CD4-positive, alpha-beta memory T cell (primary cell): Measurements from ENCODE around the gene SLC45A3. TPM values are rescaled to one million over a fixed set of nuclear protein-coding genes. Genes with fewer than 3 reads are reported as not detected.

Experiments used
- CTCF ChIA-PET: fragments of 350-600 bp; sonication (Branson Sonifier 250); formaldehyde crosslinking; loops from one replicate; lab custom pipeline; 2021; ENCODE audit warnings: inconsistent platforms; ENCODE audit not compliant: partially characterized antibody; lab: Charles Lee
- POLR2A ChIA-PET: fragments of 350-600 bp; sonication (Branson Sonifier 250); formaldehyde crosslinking; loops from one replicate; lab custom pipeline; 2021; ENCODE audit not compliant: partially characterized antibody; lab: Charles Lee
- DNase-seq, 5 donors: peaks; one replicate each; pipeline versions ENCODE4 v3.0.0 to v3.0.0-alpha.2; 2020 to 2022; ENCODE audit warnings: mixed read lengths in 1 of 5
- H3K27ac ChIP-seq: one replicate; pipeline ENCODE4 v1.7.0; 2013; ENCODE audit warnings: low read depth, low read length
- H3K27me3 ChIP-seq: 2 replicates; pipeline ENCODE4 v1.7.0; 2013; ENCODE audit warnings: mild to moderate bottlenecking, low read length, moderate library complexity; ENCODE audit not compliant: insufficient read depth
- H3K36me3 ChIP-seq: 2 replicates; pipeline ENCODE4 v1.7.0; 2013; ENCODE audit warnings: mild to moderate bottlenecking, low read length, moderate library complexity; ENCODE audit not compliant: insufficient read depth
- H3K4me1 ChIP-seq: 2 replicates; pipeline ENCODE4 v1.7.0; 2013; ENCODE audit warnings: mild to moderate bottlenecking, low read length, moderate library complexity; ENCODE audit not compliant: insufficient read depth
- H3K4me3 ChIP-seq, 2 donors: one replicate each; pipeline ENCODE4 v1.7.0; 2013; ENCODE audit warnings: low read length in 2 of 2, mild to moderate bottlenecking in 1 of 2
- H3K9me3 ChIP-seq, 2 donors: one replicate each; pipeline ENCODE4 v1.7.0; 2013; ENCODE audit warnings: low read length in 2 of 2, control low read depth in 1 of 2; ENCODE audit not compliant: control insufficient read depth in 1 of 2
- H3K27ac Mint-ChIP-seq, 7 donors: one replicate each; pipeline ENCODE4 v1.8.0; 2020 to 2021; ENCODE audit warnings: mixed read lengths in 7 of 7, mild to moderate bottlenecking in 6 of 7, inconsistent platforms in 3 of 7, moderate library complexity in 3 of 7
- H3K27me3 Mint-ChIP-seq, 2 donors: one replicate each; pipeline ENCODE4 v1.8.0; 2020 to 2021; ENCODE audit warnings: mixed read lengths in 2 of 2
- H3K36me3 Mint-ChIP-seq, 2 donors: one replicate each; pipeline ENCODE4 v1.8.0; 2020 to 2021; ENCODE audit warnings: mixed read lengths in 2 of 2, inconsistent platforms in 1 of 2, mild to moderate bottlenecking in 1 of 2
- H3K4me1 Mint-ChIP-seq, 4 donors: one replicate each; pipeline ENCODE4 v1.8.0; 2020 to 2021; ENCODE audit warnings: mixed read lengths in 4 of 4, mild to moderate bottlenecking in 1 of 4
- H3K4me3 Mint-ChIP-seq, 8 donors: one replicate each; pipeline ENCODE4 v1.8.0; 2020 to 2021; ENCODE audit warnings: mixed read lengths in 8 of 8, mild to moderate bottlenecking in 7 of 8, moderate library complexity in 6 of 8, inconsistent platforms in 3 of 8
- H3K9me3 Mint-ChIP-seq, 8 donors: one replicate each; pipeline ENCODE4 v1.8.0; 2020 to 2021; ENCODE audit warnings: mixed read lengths in 8 of 8, mild to moderate bottlenecking in 5 of 8, inconsistent platforms in 3 of 8, moderate library complexity in 1 of 8
- intact Hi-C: fragments of 100-400 bp; cut with micrococcal nuclease; formaldehyde crosslinking; loops from one replicate; pipeline ENCODE4 v1.15.1; 2023
- polyA plus RNA-seq, 2 donors: library from polyadenylated mRNA; unstranded; fragments of 300-500 nt; fragmentation: Illumina TruSeq; gene quantifications; one replicate each; pipeline ENCODE4 v1.2.3, GENCODE V29; 2021
- total RNA-seq, 2 experiments: library from RNA; stranded (reverse); gene quantifications; one replicate each; pipeline ENCODE4 v1.2.3, GENCODE V29; 2021

Gene SLC45A3
- total and polyA plus RNA-seq, 4 experiments from 2014 or later, result 0.09 to 0.19 TPM; not detected in 2

- Histone ChIP-seq H3K4me3 (no peak overlapping the region), H3K4me1 (peaks cover 34% of the 10 kb centered on the region), H3K36me3 (peaks cover 37% of the 10 kb centered on the region), H3K9me3 (no peaks in the 10 kb centered on the region), H3K27me3 (no peaks in the 10 kb centered on the region), H3K27ac (no peak overlapping the region)
- Mint-ChIP-seq H3K4me3 (no peak overlapping the region), H3K27me3 (no peaks in the 10 kb centered on the region), H3K4me1 (peaks cover 36 to 45% (median 40%) of the 10 kb centered on the region in 4 donors), H3K27ac (no peak overlapping the region), H3K9me3 (no peaks in the 10 kb centered on the region), H3K36me3 (peaks cover 36 to 71% of the 10 kb centered on the region in 2 donors)
- ChIA-PET POLR2A (interaction anchor here (1.6 to 2.1 kb wide), 2 partner anchors 18 to 20 kb away, joined by 4 to 6 read pairs; partner anchors contain the start of gene ELK4), CTCF (interaction anchor here (2.7 kb wide), 1 partner anchor 21 kb away, joined by 12 read pairs; no protein-coding TSS in a partner anchor)
- no peak for DNase-seq
- intact Hi-C loops, result no loop called here
Measured at GRCh38 chr1:205612556-205612955, 67.8 kb downstream of the SLC45A3 start.

DNA sequence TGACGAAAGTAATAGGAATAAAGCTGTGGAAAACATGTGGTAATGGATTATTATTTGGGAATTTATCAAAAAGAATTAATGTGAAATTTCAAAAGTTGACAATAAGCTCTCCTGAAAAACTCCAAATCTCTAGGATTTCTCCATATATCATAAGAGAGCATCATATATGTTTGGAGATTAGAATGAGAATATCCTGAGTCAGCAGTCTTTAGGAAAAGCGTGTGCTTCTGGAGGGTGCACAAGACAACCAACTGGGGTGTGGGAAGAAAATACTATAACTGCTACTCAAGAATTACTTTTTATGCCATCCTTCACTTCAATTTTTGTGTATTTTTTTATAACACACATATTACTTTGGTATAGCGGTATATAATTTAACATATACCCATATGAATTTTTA is 68.2 kb downstream of the SLC45A3 start:
- peaks cover 34 to 71% of the 10 kb centered on the region in 2 donors for H3K36me3 Mint-ChIP-seq
- H3K27me3 Mint-ChIP-seq, result no peaks in the 10 kb centered on the region
- POLR2A ChIA-PET, result interaction anchor here (1.6 to 2.1 kb wide), 2 partner anchors 19 to 20 kb away, joined by 4 to 6 read pairs; partner anchors contain the start of gene ELK4
- CTCF ChIA-PET, result interaction anchor here (1.3 to 2.7 kb wide), 2 partner anchors 20 to 46 kb away, joined by 3 to 12 read pairs; no protein-coding TSS in a partner anchor
- H3K4me3 Mint-ChIP-seq, result peak overlapping the region in 1 of 8 donors; percentile 5
- intact Hi-C loops, result no loop called here
- peak overlapping the region in 1 of 7 donors; percentile 53 for H3K27ac Mint-ChIP-seq
- H3K27ac ChIP-seq, result no peak overlapping the region
- H3K4me1 Mint-ChIP-seq, result peaks cover 36 to 45% (median 40%) of the 10 kb centered on the region in 4 donors
- H3K4me3 ChIP-seq, result no peak overlapping the region
- peaks cover 34% of the 10 kb centered on the region for H3K4me1 ChIP-seq
- DNase-seq, result no peak
- H3K9me3 ChIP-seq, result no peaks in the 10 kb centered on the region
- no peaks in the 10 kb centered on the region for H3K9me3 Mint-ChIP-seq
- no peaks in the 10 kb centered on the region for H3K27me3 ChIP-seq
- H3K36me3 ChIP-seq, result peaks cover 33% of the 10 kb centered on the region

DNA sequence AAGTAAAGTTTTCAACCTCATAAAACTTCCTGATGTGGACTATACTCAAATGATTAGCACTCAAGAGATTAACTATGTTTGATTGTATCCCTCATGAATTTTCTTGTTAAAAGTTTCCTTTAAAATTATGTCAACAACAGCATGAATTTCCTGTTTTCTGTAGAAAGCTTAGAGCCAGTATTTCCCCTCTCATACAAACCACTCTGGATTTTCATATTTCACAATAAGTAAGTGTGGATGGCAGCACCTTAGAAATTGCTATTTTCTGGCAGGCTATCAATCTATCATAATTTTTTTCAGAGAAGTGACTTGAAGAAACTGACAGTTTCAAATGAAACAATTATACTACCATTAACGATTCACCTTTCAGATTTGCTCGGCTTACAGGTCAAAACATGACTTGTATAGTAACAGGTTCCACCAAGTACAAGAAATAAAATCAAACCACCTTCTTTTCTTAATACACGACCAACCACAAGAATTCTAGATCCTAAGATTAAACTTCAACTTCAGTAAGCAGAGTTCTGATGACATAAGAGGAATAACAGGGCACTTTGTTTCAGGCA is 69.3 kb downstream of the SLC45A3 start:
- Histone ChIP-seq H3K27me3 (no peaks in the 10 kb centered on the region), H3K4me3 (no peak overlapping the region), H3K4me1 (peaks cover 34% of the 10 kb centered on the region), H3K9me3 (no peaks in the 10 kb centered on the region), H3K36me3 (peaks cover 23% of the 10 kb centered on the region), H3K27ac (no peak overlapping the region)
- peak overlapping the region in 6 of 8 donors; percentile 18 to 55 (median 46) for H3K4me3 Mint-ChIP-seq
- DNase-seq, result no peak
- peak overlapping the region; percentile 15 to 87 (median 82) for H3K27ac Mint-ChIP-seq
- intact Hi-C loops, result no loop called here
- H3K27me3 Mint-ChIP-seq, result no peaks in the 10 kb centered on the region
- ChIA-PET CTCF (interaction anchor here (1.3 kb wide), 1 partner anchor 48 kb away, joined by 3 read pairs; no protein-coding TSS in a partner anchor), POLR2A (interaction anchor here (0.8 to 1.6 kb wide), 2 partner anchors 19 to 21 kb away, joined by 3 to 4 read pairs; partner anchors contain the start of gene ELK4)
- no peaks in the 10 kb centered on the region for H3K9me3 Mint-ChIP-seq
- peaks cover 38 to 45% (median 41%) of the 10 kb centered on the region in 4 donors for H3K4me1 Mint-ChIP-seq
- H3K36me3 Mint-ChIP-seq, result peaks cover 24 to 63% of the 10 kb centered on the region in 2 donors

- H3K4me1 Mint-ChIP-seq, result peaks cover 36 to 42% (median 40%) of the 10 kb centered on the region in 4 donors
- ChIA-PET POLR2A (interaction anchor here (2.2 kb wide), 1 partner anchor 22 kb away, joined by 7 read pairs; the partner anchor contains the start of gene ELK4), CTCF (no interaction called here)
- H3K27me3 Mint-ChIP-seq, result no peaks in the 10 kb centered on the region
- no peak overlapping the region for H3K27ac ChIP-seq
- H3K27me3 ChIP-seq, result no peaks in the 10 kb centered on the region
- H3K4me3 Mint-ChIP-seq, result no peak overlapping the region
- intact Hi-C loops, result no loop called here
- DNase-seq, result no peak
- no peaks in the 10 kb centered on the region for H3K9me3 ChIP-seq
- H3K27ac Mint-ChIP-seq, result peak overlapping the region in 5 of 7 donors; percentile 2 to 82 (median 22)
- H3K36me3 Mint-ChIP-seq, result peaks cover 16 to 61% of the 10 kb centered on the region in 2 donors
- peaks cover 34% of the 10 kb centered on the region for H3K4me1 ChIP-seq
- H3K36me3 ChIP-seq, result peaks cover 17% of the 10 kb centered on the region
- H3K9me3 Mint-ChIP-seq, result no peaks in the 10 kb centered on the region
- H3K4me3 ChIP-seq, result no peak overlapping the region
Measured at GRCh38 chr1:205610036-205610435, 70.3 kb downstream of the SLC45A3 start.

Other genes with a start within 250 kb of the SLC45A3 start
- gene BLACAT1, start 224.5 kb downstream of the SLC45A3 start, total RNA-seq, result under 1 TPM; 0.42 to 0.44 TPM
- gene BLACAT1, start 224.5 kb downstream of the SLC45A3 start, polyA plus RNA-seq, result not detected
- 1 to 10 TPM in 1 of 2 experiments, under 1 TPM in 1; 0.78 to 1.3 TPM for gene CDK18, start 175.8 kb downstream of the SLC45A3 start, total RNA-seq
- under 1 TPM; 0.25 to 0.76 TPM for gene CDK18, start 175.8 kb downstream of the SLC45A3 start, polyA plus RNA-seq
- gene ELK4, start 48.5 kb downstream of the SLC45A3 start, total RNA-seq, result 100 to 1,000 TPM; 166 to 194 TPM
- 1 to 10 TPM; 3.2 to 6.6 TPM for gene ELK4, start 48.5 kb downstream of the SLC45A3 start, polyA plus RNA-seq
- 100 to 1,000 TPM; 111 to 117 TPM for gene NUCKS1, start 69.7 kb upstream of the SLC45A3 start, total RNA-seq
- 10 to 100 TPM in 1 of 2 donors, 1 to 10 TPM in 1; 9.0 to 13.3 TPM for gene NUCKS1, start 69.7 kb upstream of the SLC45A3 start, polyA plus RNA-seq
- 10 to 100 TPM; 59.7 to 62.0 TPM for gene RAB29, start 95.0 kb upstream of the SLC45A3 start, total RNA-seq
- gene RAB29, start 95.0 kb upstream of the SLC45A3 start, polyA plus RNA-seq, result 100 to 1,000 TPM in 1 of 2 donors, 10 to 100 TPM in 1; 96.6 to 102 TPM
- 10 to 100 TPM; 26.1 to 26.3 TPM for gene SLC41A1, start 132.7 kb upstream of the SLC45A3 start, total RNA-seq
- 10 to 100 TPM in 1 of 2 donors, 1 to 10 TPM in 1; 9.1 to 14.3 TPM for gene SLC41A1, start 132.7 kb upstream of the SLC45A3 start, polyA plus RNA-seq
- gene PM20D1, start 169.6 kb upstream of the SLC45A3 start, total RNA-seq, result 1 to 10 TPM; 1.8 to 1.9 TPM
- 1 to 10 TPM; 1.4 to 1.9 TPM for gene PM20D1, start 169.6 kb upstream of the SLC45A3 start, polyA plus RNA-seq